ENCODE data around the gene PALLD. TPM values are rescaled to one million over a fixed set of nuclear protein-coding genes. Genes with fewer than 3 reads are reported as not detected.

The PALLD gene
- total and polyA plus RNA-seq, 9 donors: 86.1 to 155 (median 146) TPM

GRCh38 chr4:168629566-168629965, 132.7 kb downstream of the PALLD start:
- no peak overlapping the region for H3K27ac ChIP-seq (ENCODE audit: low read length)
- DNase-seq: peak; percentile 55
- H3K27me3 ChIP-seq (ENCODE audit: control insufficient read depth, insufficient read depth, low read length): peaks cover 2% of the 10 kb centered on the region
- no peaks in the 10 kb centered on the region for H3K9me3 ChIP-seq (replicated peaks; ENCODE audit: control insufficient read depth, low read depth, low read length)
- H3K4me1 ChIP-seq (ENCODE audit: control insufficient read depth, insufficient read depth, low read length): peaks cover 23% of the 10 kb centered on the region
- WGBS (ENCODE audit: insufficient coverage): 71% methylated on average over 4 of the region's 4 CpGs
- no peak overlapping the region for H3K4me3 ChIP-seq (ENCODE audit: low read length)
- H3K36me3 ChIP-seq (ENCODE audit: control insufficient read depth, insufficient read depth, low read length): no peaks in the 10 kb centered on the region

GRCh38 chr4:168630445-168631187, 133.8 kb downstream of the PALLD start:
- WGBS (ENCODE audit: insufficient coverage): no CpG with 5 or more reads among the region's 12 CpGs

DNA sequence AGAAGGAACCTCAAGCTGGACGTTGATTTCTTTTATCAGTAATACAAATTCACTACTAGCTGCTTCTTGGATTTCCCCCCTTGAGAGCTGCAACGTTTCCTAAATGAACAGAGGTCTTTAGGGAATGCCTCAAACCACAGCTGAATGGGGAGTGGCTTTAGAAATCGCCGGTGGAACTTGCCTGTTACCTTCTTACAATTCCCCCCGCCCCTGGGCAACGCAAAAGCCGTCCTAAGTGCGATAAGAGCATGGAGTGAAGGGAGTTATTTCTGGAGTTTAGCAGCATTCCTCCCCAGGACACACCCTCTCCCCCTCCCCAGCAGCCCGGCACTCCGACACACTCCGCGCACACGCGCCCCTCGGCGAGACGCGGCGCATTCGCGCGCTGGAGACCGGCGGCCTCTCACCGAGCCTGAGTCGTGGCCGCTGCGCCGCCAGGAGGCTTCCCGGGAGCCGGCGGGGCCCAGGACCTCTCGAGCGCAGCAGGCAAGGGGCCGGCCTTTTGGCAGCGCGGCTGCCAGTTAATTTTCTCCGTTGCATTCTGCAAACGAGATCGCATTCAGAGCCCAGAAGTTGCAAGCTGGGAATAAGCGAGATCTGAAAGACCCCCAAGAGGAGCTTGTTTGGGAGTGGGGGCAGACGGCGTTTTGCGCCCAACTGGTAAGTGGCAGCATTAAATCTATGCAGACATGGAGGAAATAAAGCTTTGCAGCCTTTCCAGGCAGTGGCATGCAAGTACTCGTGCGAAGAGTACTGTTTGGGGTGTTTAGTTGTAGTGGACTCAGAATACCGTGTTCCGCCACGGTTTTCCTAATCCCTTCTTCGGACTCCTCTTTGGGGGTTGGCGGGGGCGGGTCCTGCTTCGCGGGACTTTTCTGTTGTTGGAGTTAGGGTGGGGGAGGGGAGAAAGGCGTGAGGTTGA, 134.7 kb downstream of the PALLD start:
- peaks cover 2% of the 10 kb centered on the region for H3K27me3 ChIP-seq (ENCODE audit: control insufficient read depth, insufficient read depth, low read length)
- H3K27ac ChIP-seq (ENCODE audit: low read length): peak overlapping the region; percentile 87
- H3K4me1 ChIP-seq (ENCODE audit: control insufficient read depth, insufficient read depth, low read length): peaks cover 31% of the 10 kb centered on the region
- DNase-seq: peak; percentile 90
- 0% methylated on average over 38 of the region's 55 CpGs for WGBS (ENCODE audit: insufficient coverage)
- H3K36me3 ChIP-seq (ENCODE audit: control insufficient read depth, insufficient read depth, low read length): no peaks in the 10 kb centered on the region
- H3K4me3 ChIP-seq (ENCODE audit: low read length): peak overlapping the region; percentile 55
- no peaks in the 10 kb centered on the region for H3K9me3 ChIP-seq (replicated peaks; ENCODE audit: control insufficient read depth, low read depth, low read length)

More at GRCh38 chr4:168630445-168631187, 133.8 kb downstream of the PALLD start:
- no peaks in the 10 kb centered on the region for H3K36me3 ChIP-seq (ENCODE audit: control insufficient read depth, insufficient read depth, low read length)
- peaks cover 28% of the 10 kb centered on the region for H3K4me1 ChIP-seq (ENCODE audit: control insufficient read depth, insufficient read depth, low read length)
- H3K27me3 ChIP-seq (ENCODE audit: control insufficient read depth, insufficient read depth, low read length): peaks cover 2% of the 10 kb centered on the region
- H3K27ac ChIP-seq (ENCODE audit: low read length): peak overlapping the region; percentile 87
- H3K4me3 ChIP-seq (ENCODE audit: low read length): peak overlapping the region; percentile 55
- DNase-seq: peak; percentile 46
- H3K9me3 ChIP-seq (replicated peaks; ENCODE audit: control insufficient read depth, low read depth, low read length): no peaks in the 10 kb centered on the region

- peak; percentile 79 for DNase-seq
- 0% methylated on average over 3 of the region's 6 CpGs for WGBS (ENCODE audit: insufficient coverage)
- Histone ChIP-seq H3K36me3 (ENCODE audit: control insufficient read depth, insufficient read depth, low read length) (no peaks in the 10 kb centered on the region), H3K27ac (ENCODE audit: low read length) (peak overlapping the region; percentile 87), H3K9me3 (replicated peaks; ENCODE audit: control insufficient read depth, low read depth, low read length) (no peaks in the 10 kb centered on the region), H3K4me1 (ENCODE audit: control insufficient read depth, insufficient read depth, low read length) (peaks cover 36% of the 10 kb centered on the region), H3K27me3 (ENCODE audit: control insufficient read depth, insufficient read depth, low read length) (peaks cover 2% of the 10 kb centered on the region), H3K4me3 (ENCODE audit: low read length) (peak overlapping the region; percentile 55)
These were observed 135.5 kb downstream of the PALLD start for GRCh38 chr4:168632301-168632725.

GRCh38 chr4:168633064-168633463, 136.2 kb downstream of the PALLD start:
- H3K4me3 ChIP-seq (ENCODE audit: low read length): peak overlapping the region; percentile 26
- DNase-seq: peak; percentile 70
- H3K9me3 ChIP-seq (replicated peaks; ENCODE audit: control insufficient read depth, low read depth, low read length): no peaks in the 10 kb centered on the region
- 0% methylated on average over 1 of the region's 4 CpGs for WGBS (ENCODE audit: insufficient coverage)
- peak overlapping the region; percentile 87 for H3K27ac ChIP-seq (ENCODE audit: low read length)
- peaks cover 36% of the 10 kb centered on the region for H3K4me1 ChIP-seq (ENCODE audit: control insufficient read depth, insufficient read depth, low read length)
- no peaks in the 10 kb centered on the region for H3K36me3 ChIP-seq (ENCODE audit: control insufficient read depth, insufficient read depth, low read length)
- peaks cover 2% of the 10 kb centered on the region for H3K27me3 ChIP-seq (ENCODE audit: control insufficient read depth, insufficient read depth, low read length)

DNA sequence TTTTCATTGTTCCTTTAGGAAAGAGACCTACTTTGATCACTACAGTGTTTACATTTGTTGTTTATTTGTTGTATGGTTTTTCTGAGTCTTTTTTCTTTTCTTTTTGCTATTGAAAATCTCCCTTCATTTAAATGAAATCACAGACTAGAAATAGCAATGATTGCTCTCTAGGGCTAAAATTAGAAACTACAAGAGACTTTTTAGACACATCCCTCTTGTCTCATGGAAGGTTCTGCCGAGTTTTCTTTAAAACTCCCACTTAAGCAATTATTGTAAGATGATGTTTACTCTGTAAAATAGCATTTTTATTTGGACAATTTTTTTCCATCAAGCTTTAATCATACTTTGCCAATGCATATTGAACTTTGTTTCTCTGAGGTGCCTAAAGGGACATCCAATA, 136.6 kb downstream of the PALLD start:
- no CpG with 5 or more reads among the region's 1 CpG for WGBS (ENCODE audit: insufficient coverage)
- peak overlapping the region; percentile 87 for H3K27ac ChIP-seq (ENCODE audit: low read length)
- no peaks in the 10 kb centered on the region for H3K9me3 ChIP-seq (replicated peaks; ENCODE audit: control insufficient read depth, low read depth, low read length)
- peaks cover 2% of the 10 kb centered on the region for H3K27me3 ChIP-seq (ENCODE audit: control insufficient read depth, insufficient read depth, low read length)
- DNase-seq: peak; percentile 61
- no peaks in the 10 kb centered on the region for H3K36me3 ChIP-seq (ENCODE audit: control insufficient read depth, insufficient read depth, low read length)
- H3K4me1 ChIP-seq (ENCODE audit: control insufficient read depth, insufficient read depth, low read length): peaks cover 38% of the 10 kb centered on the region
- peak overlapping the region; percentile 9 for H3K4me3 ChIP-seq (ENCODE audit: low read length)

- Histone ChIP-seq H3K9me3 (replicated peaks; ENCODE audit: control insufficient read depth, low read depth, low read length) (no peaks in the 10 kb centered on the region), H3K4me3 (ENCODE audit: low read length) (no peak overlapping the region), H3K36me3 (ENCODE audit: control insufficient read depth, insufficient read depth, low read length) (no peaks in the 10 kb centered on the region), H3K27me3 (ENCODE audit: control insufficient read depth, insufficient read depth, low read length) (peaks cover 2% of the 10 kb centered on the region), H3K4me1 (ENCODE audit: control insufficient read depth, insufficient read depth, low read length) (peaks cover 38% of the 10 kb centered on the region), H3K27ac (ENCODE audit: low read length) (peak overlapping the region; percentile 71)
- 23% methylated on average over 3 of the region's 11 CpGs for WGBS (ENCODE audit: insufficient coverage)
- DNase-seq: peak; percentile 83
These were observed 137.5 kb downstream of the PALLD start for GRCh38 chr4:168634276-168634802.

DNA sequence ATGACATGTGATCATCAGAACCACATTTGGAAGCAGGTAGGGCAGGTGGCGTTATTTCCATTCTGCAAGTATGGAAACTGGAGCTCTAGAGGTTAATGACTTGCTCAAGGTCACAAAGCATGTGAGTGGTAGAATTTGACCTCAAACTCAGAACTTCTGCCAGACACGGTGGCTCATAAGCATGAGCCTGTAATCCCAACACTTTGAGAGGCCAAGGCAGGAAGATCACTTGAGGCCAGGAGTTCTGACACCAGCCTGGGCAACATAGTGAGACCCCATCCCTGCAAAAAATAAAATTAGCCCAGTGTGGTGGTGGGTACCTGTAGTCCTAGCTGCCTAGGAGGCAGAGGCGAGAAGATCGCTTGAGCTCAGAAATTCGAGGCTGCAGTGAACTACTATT, 139.2 kb downstream of the PALLD start:
- DNase-seq: no peak
- Histone ChIP-seq H3K27ac (ENCODE audit: low read length) (peak overlapping the region; percentile 15), H3K9me3 (replicated peaks; ENCODE audit: control insufficient read depth, low read depth, low read length) (no peaks in the 10 kb centered on the region), H3K27me3 (ENCODE audit: control insufficient read depth, insufficient read depth, low read length) (peaks cover 2% of the 10 kb centered on the region), H3K36me3 (ENCODE audit: control insufficient read depth, insufficient read depth, low read length) (no peaks in the 10 kb centered on the region), H3K4me3 (ENCODE audit: low read length) (no peak overlapping the region), H3K4me1 (ENCODE audit: control insufficient read depth, insufficient read depth, low read length) (peaks cover 27% of the 10 kb centered on the region)
- 95% methylated on average over 4 of the region's 5 CpGs for WGBS (ENCODE audit: insufficient coverage)

- Histone ChIP-seq H3K4me1 (ENCODE audit: control insufficient read depth, insufficient read depth, low read length) (peaks cover 26% of the 10 kb centered on the region), H3K27me3 (ENCODE audit: control insufficient read depth, insufficient read depth, low read length) (peaks cover 2% of the 10 kb centered on the region), H3K4me3 (ENCODE audit: low read length) (no peak overlapping the region), H3K9me3 (replicated peaks; ENCODE audit: control insufficient read depth, low read depth, low read length) (no peaks in the 10 kb centered on the region), H3K36me3 (ENCODE audit: control insufficient read depth, insufficient read depth, low read length) (no peaks in the 10 kb centered on the region), H3K27ac (ENCODE audit: low read length) (peak overlapping the region; percentile 15)
- peak; percentile 83 for DNase-seq
- 41% methylated on average over 2 of the region's 3 CpGs for WGBS (ENCODE audit: insufficient coverage)
These were observed 139.8 kb downstream of the PALLD start for GRCh38 chr4:168636506-168637196.
